GM12878 (cell line): ENCODE results near the gene TRANK1. TPM values are rescaled to one million over a fixed set of nuclear protein-coding genes. Genes with fewer than 3 reads are reported as not detected.

Source experiments
- CEBPZ ChIP-seq: fragments of 150-350 bp; IDR thresholded peaks from 2 replicates; pipeline ENCODE4 v1.6.1; 2016; ENCODE audit warnings: low read depth, low read length
- CHD1 ChIP-seq: IDR thresholded peaks from 2 replicates; pipeline ENCODE4 v1.6.1; 2012; ENCODE audit warnings: low read depth, low read length, improper control_type of control experiment
- CREM ChIP-seq: IDR thresholded peaks from 2 replicates; pipeline ENCODE4 v1.6.1; 2014; ENCODE audit warnings: antibody characterized with exemption, low read depth
- EED ChIP-seq: sonication (generic); IDR thresholded peaks from 2 replicates; pipeline ENCODE4 v1.6.1; 2016; ENCODE audit warnings: antibody characterized with exemption, low read depth
- EGR1 ChIP-seq, 2 experiments: IDR thresholded peaks; 1 replicate in 1 of 2; 2 replicates in 1 of 2; pipeline ENCODE4 v1.6.1; 2011 to 2012; ENCODE audit warnings: low read depth in 2 of 2, low read length in 2 of 2, borderline replicate concordance in 1 of 2, mild to moderate bottlenecking in 1 of 2, moderate library complexity in 1 of 2
- FOS ChIP-seq: IDR thresholded peaks from 3 replicates; pipeline ENCODE4 v1.6.1; 2011; ENCODE audit warnings: borderline replicate concordance; ENCODE audit not compliant: insufficient read length; ENCODE audit errors: extremely low read depth
- GATAD2B ChIP-seq: fragments of 450-650 bp; conservative IDR thresholded peaks from 2 replicates; pipeline ENCODE4 v1.6.1; 2017; ENCODE audit warnings: low read depth, mild to moderate bottlenecking, moderate library complexity
- IRF4 ChIP-seq: IDR thresholded peaks from 2 replicates; pipeline ENCODE4 v1.6.1; 2011; ENCODE audit warnings: low read depth, low read length
- NR2C2 ChIP-seq: IDR thresholded peaks from 2 replicates; pipeline ENCODE4 v1.6.1; 2011; ENCODE audit warnings: borderline replicate concordance, low read depth; ENCODE audit not compliant: control insufficient read depth, insufficient read length
- PBX3 ChIP-seq: IDR thresholded peaks from 2 replicates; pipeline ENCODE4 v1.6.1; 2011; ENCODE audit warnings: mild to moderate bottlenecking, low read depth, low read length, moderate library complexity; ENCODE audit not compliant: insufficient replicate concordance
- RELB ChIP-seq: fragments of 450-650 bp; IDR thresholded peaks from 2 replicates; pipeline ENCODE4 v1.6.1; 2017; ENCODE audit warnings: low read depth, mild to moderate bottlenecking, moderate library complexity
- SMAD1 ChIP-seq: fragments of 450-650 bp; IDR thresholded peaks from 2 replicates; pipeline ENCODE4 v1.6.1; 2018; ENCODE audit warnings: mild to moderate bottlenecking, low read depth; ENCODE audit not compliant: partially characterized antibody
- SP1 ChIP-seq: IDR thresholded peaks from one replicate; pipeline ENCODE4 v1.6.1; 2011; ENCODE audit warnings: low read depth, low read length
- TARDBP ChIP-seq: IDR thresholded peaks from 2 replicates; pipeline ENCODE4 v1.6.1; 2016; ENCODE audit warnings: borderline replicate concordance
- USF2 ChIP-seq: IDR thresholded peaks from 2 replicates; pipeline ENCODE4 v1.6.1; 2011; ENCODE audit warnings: low read depth, low read length, improper control_type of control experiment, borderline replicate concordance
- ZNF687 ChIP-seq: fragments of 450-650 bp; IDR thresholded peaks from 2 replicates; pipeline ENCODE4 v1.6.1; 2017; ENCODE audit warnings: mild to moderate bottlenecking, moderate library complexity
- polyA plus RNA-seq, 11 experiments: library from polyadenylated mRNA; depleted of rRNA in 4 of 11; unstranded in 6 of 11; stranded (reverse) in 5 of 11; fragments of >200 nt; fragmentation: Nextera tagmentation in 4 of 11; fragmentation: Illumina TruSeq in 1 of 11; extraction: Ambion mirVana in 4 of 11; extraction: Trizol in 1 of 11; gene quantifications; 1 replicate in 1 of 11; 2 replicates in 10 of 11; pipeline versions ENCODE4 v1.2.1 to v1.2.3, GENCODE V29; 2011 to 2016; ENCODE audit warnings: inconsistent platforms in 2 of 11, missing spikeins in 2 of 11, low read depth in 1 of 11
- total RNA-seq, 4 experiments: library from RNA; depleted of rRNA in 3 of 4; stranded (reverse); fragments of >200 nt in 3 of 4; fragmentation: Illumina TruSeq in 1 of 4; extraction: Trizol in 1 of 4; gene quantifications; 2 replicates each; pipeline versions ENCODE4 v1.2.1 to v1.2.3, GENCODE V29; 2013 to 2021

Gene TRANK1
- total and polyA plus RNA-seq, 10 of the 15 experiments (the other 5 are each of a cell fraction or from before 2014, with no cell fraction given) = 0.46 to 8.8 (median 1.1) TPM

- TF ChIP-seq ZNF687 (peak; percentile 51; the same call in 1 of the 2 replicates), IRF4 (peak; percentile 86), EED (0 out of 2 replicates have a peak, but pooled peaks have one; percentile 34), USF2 (peak; percentile 59), PBX3 (peak; percentile 66), EGR1 (IDR thresholded peaks at IDR 0.05; ENCODE audit: borderline replicate concordance in 1 of 2, low read depth in 2 of 2, low read length in 2 of 2) (no peak), RELB (peak; percentile 73; the same call in 1 of the 2 replicates), GATAD2B (no peak), CEBPZ (no peak), SP1 (no peak), TARDBP (no peak), CREM (0 out of 2 replicates have a peak, but pooled peaks have one; percentile 38), CHD1 (no peak), SMAD1 (peak; percentile 45), NR2C2 (no peak), FOS (no peak)
Observed at GRCh38 chr3:36876181-36876936, 68.5 kb downstream of the TRANK1 start (continued).
